GM18498 (cell line): ENCODE data around the gene HSD3B7.
A peak's percentile ranks its signal among the peaks of the same experiment; 100 is the strongest.

Source experiments
- ATAC-seq: cut with Tn5 transposase; IDR thresholded peaks from one replicate; pipeline ENCODE4 v1.9.1; 2021; ENCODE audit warnings: mild to moderate bottlenecking, moderate library complexity; ENCODE audit not compliant: unreplicated experiment

HSD3B7 gene

GRCh38 chr16:30956601-30957455, 28.2 kb upstream of the HSD3B7 start:
- ATAC-seq = peak; percentile 43

- peak; percentile 72 for ATAC-seq
Measured at GRCh38 chr16:30957456-30958174, 27.4 kb upstream of the HSD3B7 start, which contains the start of gene SETD1A. SETD1A (plus strand) TSS chr16:30957754; CDS start chr16:30958732, 978 bp downstream.

GRCh38 chr16:30958175-30959079, 26.6 kb upstream of the HSD3B7 start:
- peak; percentile 46 for ATAC-seq

GRCh38 chr16:30961384-30961783, 23.6 kb upstream of the HSD3B7 start:
- no peak for ATAC-seq

- ATAC-seq = no peak
Measured at GRCh38 chr16:30963925-30964511, 21.0 kb upstream of the HSD3B7 start.

- ATAC-seq = no peak
Measured at GRCh38 chr16:30964574-30965226, 20.3 kb upstream of the HSD3B7 start.

GRCh38 chr16:30965436-30965835, 19.6 kb upstream of the HSD3B7 start:
- ATAC-seq = no peak

GRCh38 chr16:30966033-30966619, 18.9 kb upstream of the HSD3B7 start:
- no peak for ATAC-seq

- no peak for ATAC-seq
Measured at GRCh38 chr16:30967795-30968194, 17.2 kb upstream of the HSD3B7 start.

- no peak for ATAC-seq
Measured at GRCh38 chr16:30969246-30969842, 15.7 kb upstream of the HSD3B7 start.

- no peak for ATAC-seq
Measured at GRCh38 chr16:30971298-30971697, 13.7 kb upstream of the HSD3B7 start.

GRCh38 chr16:30972872-30973271, 12.1 kb upstream of the HSD3B7 start:
- no peak for ATAC-seq

- no peak for ATAC-seq
Measured at GRCh38 chr16:30974348-30974747, 10.7 kb upstream of the HSD3B7 start.

- ATAC-seq = no peak
Measured at GRCh38 chr16:30976486-30976885, 8.5 kb upstream of the HSD3B7 start.

GRCh38 chr16:30977502-30977901, 7.5 kb upstream of the HSD3B7 start:
- ATAC-seq = no peak

GRCh38 chr16:30979170-30980022, 5.6 kb upstream of the HSD3B7 start:
- no peak for ATAC-seq

- ATAC-seq = no peak
Measured at GRCh38 chr16:30980023-30980371, 5.0 kb upstream of the HSD3B7 start.

- ATAC-seq = no peak
Measured at GRCh38 chr16:30980434-30980833, 4.6 kb upstream of the HSD3B7 start.

GRCh38 chr16:30980959-30981358, 4.0 kb upstream of the HSD3B7 start:
- no peak for ATAC-seq
